Skeletal muscle tissue (tissue), 4 donors: ENCODE data around the gene NHLH1. TPM values are rescaled to one million over a fixed set of nuclear protein-coding genes. Genes with fewer than 3 reads are reported as not detected.

Experiments used
- H3K27ac ChIP-seq: one replicate; pipeline ENCODE4 v1.7.0; 2013; ENCODE audit warnings: mild to moderate bottlenecking, low read depth, low read length, inconsistent platforms
- H3K27me3 ChIP-seq, 3 donors: one replicate each; pipeline ENCODE4 v1.7.0; 2013; ENCODE audit warnings: low read length in 3 of 3; ENCODE audit not compliant: control insufficient read depth in 3 of 3, insufficient read depth in 3 of 3
- H3K36me3 ChIP-seq, 3 donors: one replicate each; pipeline ENCODE4 v1.7.0; 2013; ENCODE audit warnings: low read length in 3 of 3; ENCODE audit not compliant: control insufficient read depth in 3 of 3, insufficient read depth in 3 of 3
- H3K4me1 ChIP-seq, 3 donors: one replicate each; pipeline ENCODE4 v1.7.0; 2013; ENCODE audit warnings: low read length in 3 of 3, mild to moderate bottlenecking in 3 of 3; ENCODE audit not compliant: control insufficient read depth in 3 of 3, insufficient read depth in 3 of 3
- H3K4me3 ChIP-seq, 3 donors: one replicate each; pipeline ENCODE4 v1.7.0; 2013; ENCODE audit warnings: low read length in 3 of 3
- H3K9ac ChIP-seq, 3 donors: one replicate each; pipeline ENCODE4 v1.7.0; 2013; ENCODE audit warnings: low read length in 3 of 3, mild to moderate bottlenecking in 3 of 3, moderate library complexity in 2 of 3, low read depth in 1 of 3
- H3K9me3 ChIP-seq, 3 donors: one replicate each; pipeline ENCODE4 v1.7.0; 2013; ENCODE audit warnings: low read length in 3 of 3; ENCODE audit not compliant: control insufficient read depth in 3 of 3
- total RNA-seq: library from RNA; depleted of rRNA; stranded (reverse); fragments of >200 nt; gene quantifications from one replicate; pipeline ENCODE4 v1.2.3, GENCODE V29; 2014
- donor health status: Osteomylitis.

NHLH1 gene
- total RNA-seq, 1 donor from 2014 or later = not detected

- H3K4me3 ChIP-seq = no peak overlapping the region
- no peaks in the 10 kb centered on the region for H3K27me3 ChIP-seq
- no peak overlapping the region for H3K9ac ChIP-seq
- H3K9me3 ChIP-seq = no peaks in the 10 kb centered on the region
- H3K27ac ChIP-seq = no peak overlapping the region
- peaks cover 67 to 86% (median 78%) of the 10 kb centered on the region in 3 donors for H3K36me3 ChIP-seq
- H3K4me1 ChIP-seq = peaks cover 22 to 40% (median 36%) of the 10 kb centered on the region in 3 donors
Measured at GRCh38 chr1:160354388-160354985, 12.4 kb upstream of the NHLH1 start.

- Histone ChIP-seq H3K4me1 (peaks cover 14 to 29% (median 28%) of the 10 kb centered on the region in 3 donors), H3K9ac (no peak overlapping the region), H3K27ac (no peak overlapping the region), H3K27me3 (no peaks in the 10 kb centered on the region), H3K9me3 (no peaks in the 10 kb centered on the region), H3K4me3 (no peak overlapping the region), H3K36me3 (peaks cover 57 to 68% (median 62%) of the 10 kb centered on the region in 3 donors)
Measured at GRCh38 chr1:160357286-160358002, 9.4 kb upstream of the NHLH1 start.

DNA sequence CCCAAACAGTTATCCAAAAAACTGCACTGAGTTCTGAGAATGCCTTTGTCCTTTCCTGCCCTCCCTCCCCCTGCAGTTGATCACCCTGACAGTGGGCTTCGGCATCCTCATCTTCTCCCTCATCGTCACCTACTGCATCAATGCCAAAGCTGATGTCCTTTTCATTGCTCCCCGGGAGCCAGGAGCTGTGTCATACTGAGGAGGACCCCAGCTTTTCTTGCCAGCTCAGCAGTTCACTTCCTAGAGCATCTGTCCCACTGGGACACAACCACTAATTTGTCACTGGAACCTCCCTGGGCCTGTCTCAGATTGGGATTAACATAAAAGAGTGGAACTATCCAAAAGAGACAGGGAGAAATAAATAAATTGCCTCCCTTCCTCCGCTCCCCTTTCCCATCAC is 8.8 kb upstream of the NHLH1 start:
- Histone ChIP-seq H3K4me3 (no peak overlapping the region), H3K27me3 (no peaks in the 10 kb centered on the region), H3K4me1 (peaks cover 8 to 22% (median 21%) of the 10 kb centered on the region in 3 donors), H3K27ac (no peak overlapping the region), H3K9me3 (no peaks in the 10 kb centered on the region), H3K36me3 (peaks cover 54 to 61% (median 55%) of the 10 kb centered on the region in 3 donors), H3K9ac (no peak overlapping the region)

- Histone ChIP-seq H3K27ac (peak overlapping the region; percentile 17), H3K36me3 (peaks cover 38 to 45% (median 40%) of the 10 kb centered on the region in 3 donors), H3K9me3 (no peaks in the 10 kb centered on the region)
Measured at GRCh38 chr1:160359559-160360226, 7.2 kb upstream of the NHLH1 start.

DNA sequence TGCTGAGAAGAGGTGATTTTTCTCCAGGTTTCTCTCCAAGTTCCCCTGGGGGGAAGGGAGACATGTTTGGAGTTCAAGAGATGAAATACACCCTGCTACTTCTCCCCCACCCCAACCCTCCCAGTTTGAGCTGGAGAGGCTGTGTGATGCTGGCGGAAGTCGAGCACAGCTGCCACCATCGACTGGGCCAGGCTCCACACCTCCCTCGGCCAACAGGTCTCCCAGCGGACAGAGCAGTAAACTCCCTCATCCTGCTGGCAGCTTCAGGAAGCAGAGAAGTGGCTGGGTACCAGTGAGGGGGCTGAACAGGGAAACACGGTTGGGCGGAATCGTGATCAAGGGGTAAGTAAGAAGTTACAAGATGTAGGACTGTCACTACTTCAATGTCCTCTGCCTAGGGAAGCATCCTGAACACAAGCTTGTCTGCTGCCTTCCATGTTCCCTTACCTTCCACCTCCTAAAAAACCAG is 6.6 kb upstream of the NHLH1 start:
- no peak overlapping the region for H3K9ac ChIP-seq
- no peak overlapping the region for H3K4me3 ChIP-seq
- no peaks in the 10 kb centered on the region for H3K27me3 ChIP-seq
- H3K4me1 ChIP-seq = peaks cover 6 to 14% (median 13%) of the 10 kb centered on the region in 3 donors
- peaks cover 33 to 40% (median 34%) of the 10 kb centered on the region in 3 donors for H3K36me3 ChIP-seq
- H3K9me3 ChIP-seq = no peaks in the 10 kb centered on the region
- no peak overlapping the region for H3K27ac ChIP-seq

More at GRCh38 chr1:160359559-160360226, 7.2 kb upstream of the NHLH1 start:
- H3K4me3 ChIP-seq = no peak overlapping the region
- H3K4me1 ChIP-seq = peaks cover 6 to 14% (median 13%) of the 10 kb centered on the region in 3 donors
- no peaks in the 10 kb centered on the region for H3K27me3 ChIP-seq
- no peak overlapping the region for H3K9ac ChIP-seq

DNA sequence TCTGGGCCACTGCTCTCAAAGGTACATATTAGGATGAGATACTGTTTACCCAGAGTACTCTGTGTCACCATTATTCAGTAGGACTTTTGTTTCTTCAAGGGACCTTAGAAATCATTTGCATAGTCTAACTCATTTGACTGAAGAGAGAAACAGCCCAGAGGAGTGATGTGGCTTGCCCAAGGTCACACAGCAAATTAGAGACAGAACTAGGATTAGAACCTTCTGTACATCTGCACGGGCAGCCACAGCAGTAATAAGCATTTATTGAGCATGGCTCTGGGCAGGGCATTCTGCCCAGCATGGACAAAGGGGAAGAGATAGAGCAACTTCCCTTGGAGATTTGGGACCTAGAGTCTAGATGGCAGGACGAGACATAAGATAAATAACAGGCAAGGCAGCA is 5.7 kb upstream of the NHLH1 start:
- no peak overlapping the region for H3K4me3 ChIP-seq
- no peak overlapping the region for H3K9ac ChIP-seq
- H3K4me1 ChIP-seq = peaks cover 6 to 9% (median 8%) of the 10 kb centered on the region in 3 donors
- H3K36me3 ChIP-seq = peaks cover 25 to 30% (median 25%) of the 10 kb centered on the region in 3 donors
- H3K27ac ChIP-seq = no peak overlapping the region
- no peaks in the 10 kb centered on the region for H3K27me3 ChIP-seq
- no peaks in the 10 kb centered on the region for H3K9me3 ChIP-seq

- peaks cover 6 to 9% (median 8%) of the 10 kb centered on the region in 3 donors for H3K4me1 ChIP-seq
- peaks cover 19 to 24% (median 20%) of the 10 kb centered on the region in 3 donors for H3K36me3 ChIP-seq
- H3K9ac ChIP-seq = no peak overlapping the region
- no peak overlapping the region for H3K4me3 ChIP-seq
- H3K27ac ChIP-seq = no peak overlapping the region
- no peaks in the 10 kb centered on the region for H3K27me3 ChIP-seq
- H3K9me3 ChIP-seq = no peaks in the 10 kb centered on the region
Measured at GRCh38 chr1:160361814-160362167, 5.1 kb upstream of the NHLH1 start.

DNA sequence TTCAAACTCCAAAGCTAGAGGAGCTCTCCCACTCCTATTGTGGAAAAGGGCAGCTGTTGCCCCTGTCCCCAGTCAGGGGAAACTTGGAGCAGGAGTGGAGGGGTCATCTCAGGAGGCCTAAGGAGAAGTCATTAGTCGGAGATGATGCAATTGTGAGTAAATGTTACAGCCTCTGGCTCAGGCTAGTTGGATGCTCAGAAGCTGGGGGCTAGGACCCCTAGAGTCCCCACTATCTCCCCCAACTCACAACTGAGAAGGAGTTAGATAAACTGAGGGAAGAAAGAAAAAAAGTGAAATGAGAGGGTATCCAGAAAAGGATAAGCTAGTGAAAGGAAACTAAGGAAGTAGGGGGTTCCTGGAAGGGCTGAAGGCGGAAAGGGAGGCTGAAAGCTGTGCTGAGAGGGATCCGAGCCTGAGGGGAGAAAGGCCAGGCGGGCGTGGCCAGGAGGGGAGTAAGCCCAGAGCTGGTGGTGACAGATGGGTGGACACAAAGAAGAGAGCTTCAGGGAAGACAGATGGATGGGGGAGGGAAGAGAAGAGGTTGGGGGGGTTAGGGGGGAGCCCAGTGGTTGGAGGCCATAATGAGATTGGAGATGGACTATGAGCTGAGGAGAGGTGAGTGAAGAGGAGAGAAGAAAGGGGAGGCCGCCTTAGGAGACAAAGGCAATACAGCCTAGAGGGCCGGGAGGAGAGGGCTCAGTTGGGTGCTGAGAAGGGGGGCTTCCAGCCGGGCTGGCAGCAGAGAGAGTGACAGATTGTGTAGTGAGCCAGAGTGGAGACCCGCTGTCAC is 4.5 kb upstream of the NHLH1 start:
- H3K9me3 ChIP-seq = no peaks in the 10 kb centered on the region
- H3K9ac ChIP-seq = peak overlapping the region in 1 of 3 donors; percentile 34
- no peak overlapping the region for H3K27ac ChIP-seq
- H3K4me1 ChIP-seq = peaks cover 6 to 9% (median 8%) of the 10 kb centered on the region in 3 donors
- H3K27me3 ChIP-seq = peaks cover 0 to 2% (median 0%) of the 10 kb centered on the region in 3 donors
- no peak overlapping the region for H3K4me3 ChIP-seq
- peaks cover 14 to 19% (median 15%) of the 10 kb centered on the region in 3 donors for H3K36me3 ChIP-seq

DNA sequence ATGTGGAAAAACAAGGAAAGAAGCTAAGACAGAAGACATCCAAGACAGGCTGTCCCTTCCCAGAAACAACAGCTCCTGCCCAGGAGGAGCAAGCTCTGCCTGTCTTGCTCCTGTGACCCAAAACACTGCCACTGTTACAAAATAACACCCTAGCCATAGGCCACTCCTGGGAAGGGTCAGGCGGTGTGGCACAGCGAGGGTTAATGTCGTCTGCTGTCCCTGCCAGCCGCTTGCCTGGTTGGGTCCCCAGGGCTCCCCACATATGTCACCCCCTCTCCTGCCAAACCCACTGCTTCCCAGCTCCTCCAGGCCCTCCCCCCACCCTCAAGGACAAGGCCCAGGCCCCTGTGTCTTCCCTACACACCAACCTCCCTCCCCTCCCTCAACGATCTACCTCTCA is 3.9 kb upstream of the NHLH1 start:
- Histone ChIP-seq H3K27me3 (peaks cover 0 to 2% (median under 1%) of the 10 kb centered on the region in 3 donors), H3K27ac (no peak overlapping the region), H3K4me1 (peaks cover 6 to 9% (median 8%) of the 10 kb centered on the region in 3 donors), H3K4me3 (no peak overlapping the region), H3K9me3 (no peaks in the 10 kb centered on the region), H3K9ac (peak overlapping the region in 1 of 3 donors; percentile 34), H3K36me3 (peaks cover 9 to 18% (median 11%) of the 10 kb centered on the region in 3 donors)
